PC-3 (cell line): Measurements from ENCODE around the gene WLS. TPM values are rescaled to one million over a fixed set of nuclear protein-coding genes. Genes with fewer than 3 reads are reported as not detected.

Source experiments
- ATAC-seq: fragments of 200-7000 bp; cut with Tn5 transposase; 2 replicates; pipeline ENCODE4 v1.9.1; 2020; ENCODE audit warnings: mild to moderate bottlenecking, moderate library complexity
- BruUV-seq: library from RNA; stranded (reverse); fragments of 400-500 nt; replicated peaks from 2 replicates; lab custom pipeline; 2021; lab: Mats Ljungman, UMichigan
- CTCF ChIA-PET: fragments of 300-600 bp; sonication (Branson Sonifier 250); formaldehyde crosslinking; loops from one replicate; lab custom pipeline; 2022; ENCODE audit warnings: antibody characterized with exemption; lab: Charles Lee
- POLR2A ChIA-PET: fragments of 300-600 bp; sonication (Branson Sonifier 250); formaldehyde crosslinking; loops from one replicate; lab custom pipeline; 2022; ENCODE audit warnings: antibody characterized with exemption; ENCODE audit not compliant: unreplicated experiment; lab: Charles Lee
- DNase-seq: peaks from one replicate; pipeline ENCODE4 v3.0.0-alpha.2; 2015
- H2AFZ ChIP-seq: fragments of 300-600 bp; sonication (generic); 2 replicates; pipeline ENCODE4 v1.6.0; 2016; ENCODE audit warnings: antibody characterized with exemption, low read length
- H3F3A ChIP-seq: fragments of 300-600 bp; sonication (generic); one replicate; pipeline ENCODE4 v1.6.0; 2017; ENCODE audit warnings: antibody characterized with exemption, low read length, control low read depth, mild to moderate bottlenecking; ENCODE audit not compliant: unreplicated experiment
- H3K27ac ChIP-seq: fragments of 300-600 bp; sonication (generic); 2 replicates; pipeline ENCODE4 v1.5.1; 2016; ENCODE audit warnings: mild to moderate bottlenecking, low read length
- H3K27me3 ChIP-seq: fragments of 300-600 bp; sonication (generic); 2 replicates; pipeline ENCODE4 v1.6.1; 2016; ENCODE audit warnings: low read length, mixed read lengths
- H3K36me3 ChIP-seq: fragments of 300-600 bp; sonication (generic); 2 replicates; pipeline ENCODE4 v1.6.1; 2016; ENCODE audit warnings: low read depth, mixed run types, low read length, mixed read lengths
- H3K4me1 ChIP-seq: fragments of 300-600 bp; sonication (generic); 2 replicates; pipeline ENCODE4 v1.5.1; 2016; ENCODE audit warnings: low read length; ENCODE audit not compliant: insufficient read depth
- H3K4me2 ChIP-seq: fragments of 300-600 bp; sonication (generic); 2 replicates; pipeline ENCODE4 v1.6.0; 2016; ENCODE audit warnings: low read length
- H3K4me3 ChIP-seq: fragments of 300-600 bp; sonication (generic); 2 replicates; pipeline ENCODE4 v1.5.1; 2016; ENCODE audit warnings: mild to moderate bottlenecking, low read length, mixed read lengths
- H3K79me2 ChIP-seq: fragments of 300-600 bp; sonication (generic); 2 replicates; pipeline ENCODE4 v1.6.1; 2017; ENCODE audit warnings: low read length, mixed read lengths
- H3K9ac ChIP-seq: fragments of 300-600 bp; sonication (generic); 2 replicates; pipeline ENCODE4 v1.6.0; 2016; ENCODE audit warnings: mild to moderate bottlenecking, low read length
- H3K9me2 ChIP-seq: fragments of 300-600 bp; sonication (generic); replicated peaks from 2 replicates; pipeline ENCODE4 v1.6.1; 2016; ENCODE audit warnings: mixed run types, low read length, mixed read lengths
- H3K9me3 ChIP-seq: fragments of 300-600 bp; sonication (generic); 2 replicates; pipeline ENCODE4 v1.6.1; 2016; ENCODE audit warnings: low read length, mixed read lengths
- H4K20me1 ChIP-seq: fragments of 300-600 bp; sonication (generic); 2 replicates; pipeline ENCODE4 v1.6.1; 2016; ENCODE audit warnings: low read length, mixed read lengths
- EZH2 ChIP-seq: fragments of 300-600 bp; sonication (generic); IDR thresholded peaks from one replicate; pipeline ENCODE4 v1.6.1; 2017; ENCODE audit warnings: antibody characterized with exemption, mild to moderate bottlenecking, low read length; ENCODE audit not compliant: unreplicated experiment
- EZH2phosphoT487 ChIP-seq: fragments of 300-600 bp; sonication (generic); IDR thresholded peaks from 2 replicates; pipeline ENCODE4 v1.6.1; 2018; ENCODE audit warnings: mild to moderate bottlenecking, antibody characterized with exemption, low read length, borderline replicate concordance
- intact Hi-C: fragments of 100-400 bp; cut with micrococcal nuclease; formaldehyde crosslinking; loops from 2 replicates; pipeline ENCODE4 v1.9.0; 2023
- total RNA-seq: library from RNA; depleted of rRNA; stranded (reverse); fragments of >200 nt; gene quantifications from 2 replicates; pipeline ENCODE4 v1.2.3, GENCODE V29; 2014
- TF ChIP-seq, protein P1 (sequence below): fragments of 300-600 bp; sonication (generic); conservative IDR thresholded peaks from 2 replicates; pipeline ENCODE4 v1.5.1; 2017; ENCODE audit warnings: antibody characterized with exemption, low read depth, mild to moderate bottlenecking, low read length

Gene WLS
- total RNA-seq, 1 experiment from 2014 or later = 19.1 TPM

DNA sequence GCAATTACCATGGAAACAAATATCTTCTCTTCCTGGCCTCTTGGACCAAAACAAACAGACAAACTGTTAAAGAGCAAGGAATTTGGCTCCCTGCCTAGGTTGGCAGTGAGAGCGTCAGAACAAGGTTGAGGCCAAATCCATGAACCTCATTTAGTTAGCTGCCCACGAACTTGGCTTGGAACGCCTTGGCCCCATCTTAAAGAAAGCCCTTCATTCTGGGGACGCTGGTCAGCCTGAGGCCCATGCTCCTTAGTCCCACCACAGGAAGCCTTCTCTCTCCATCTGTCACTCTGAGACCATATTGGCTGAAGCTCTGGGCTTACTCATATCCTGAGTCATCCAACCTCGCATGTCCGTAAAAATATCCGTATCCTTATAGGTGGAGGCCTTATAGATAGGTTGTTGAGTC lies 119.5 kb downstream of the WLS start:
- no TSS peak for BruUV-seq
- Histone ChIP-seq H3K9me3 (no peaks in the 10 kb centered on the region), H3K79me2 (no peaks in the 10 kb centered on the region), H3K4me3 (no peak overlapping the region), H3K4me1 (peaks cover 29% of the 10 kb centered on the region), H3K9ac (no peak overlapping the region), H3K27ac (peak overlapping the region; percentile 48), H3K9me2 (no peaks in the 10 kb centered on the region), H3F3A (peaks cover 3% of the 10 kb centered on the region), H3K4me2 (no peak overlapping the region), H3K36me3 (no peaks in the 10 kb centered on the region), H2AFZ (no peak overlapping the region), H4K20me1 (no peaks in the 10 kb centered on the region), H3K27me3 (no peaks in the 10 kb centered on the region)
- TF ChIP-seq, protein P1, sequence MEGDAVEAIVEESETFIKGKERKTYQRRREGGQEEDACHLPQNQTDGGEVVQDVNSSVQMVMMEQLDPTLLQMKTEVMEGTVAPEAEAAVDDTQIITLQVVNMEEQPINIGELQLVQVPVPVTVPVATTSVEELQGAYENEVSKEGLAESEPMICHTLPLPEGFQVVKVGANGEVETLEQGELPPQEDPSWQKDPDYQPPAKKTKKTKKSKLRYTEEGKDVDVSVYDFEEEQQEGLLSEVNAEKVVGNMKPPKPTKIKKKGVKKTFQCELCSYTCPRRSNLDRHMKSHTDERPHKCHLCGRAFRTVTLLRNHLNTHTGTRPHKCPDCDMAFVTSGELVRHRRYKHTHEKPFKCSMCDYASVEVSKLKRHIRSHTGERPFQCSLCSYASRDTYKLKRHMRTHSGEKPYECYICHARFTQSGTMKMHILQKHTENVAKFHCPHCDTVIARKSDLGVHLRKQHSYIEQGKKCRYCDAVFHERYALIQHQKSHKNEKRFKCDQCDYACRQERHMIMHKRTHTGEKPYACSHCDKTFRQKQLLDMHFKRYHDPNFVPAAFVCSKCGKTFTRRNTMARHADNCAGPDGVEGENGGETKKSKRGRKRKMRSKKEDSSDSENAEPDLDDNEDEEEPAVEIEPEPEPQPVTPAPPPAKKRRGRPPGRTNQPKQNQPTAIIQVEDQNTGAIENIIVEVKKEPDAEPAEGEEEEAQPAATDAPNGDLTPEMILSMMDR = no peak
- TF ChIP-seq EZH2phosphoT487 = no peak
- TF ChIP-seq EZH2 = no peak
- peak; percentile 95 for DNase-seq
- ChIA-PET CTCF (interaction anchor here (0.8 to 1.5 kb wide), 3 partner anchors 102 to 271 kb away, joined by 3 to 4 read pairs (median 3); no protein-coding TSS in a partner anchor), POLR2A (no interaction called here)
- intact Hi-C loops = loop anchor here (1.0 to 10.0 kb wide), 4 partner anchors 230 to 581 kb away; no protein-coding TSS in a partner anchor
- peak; percentile 86 for ATAC-seq

DNA sequence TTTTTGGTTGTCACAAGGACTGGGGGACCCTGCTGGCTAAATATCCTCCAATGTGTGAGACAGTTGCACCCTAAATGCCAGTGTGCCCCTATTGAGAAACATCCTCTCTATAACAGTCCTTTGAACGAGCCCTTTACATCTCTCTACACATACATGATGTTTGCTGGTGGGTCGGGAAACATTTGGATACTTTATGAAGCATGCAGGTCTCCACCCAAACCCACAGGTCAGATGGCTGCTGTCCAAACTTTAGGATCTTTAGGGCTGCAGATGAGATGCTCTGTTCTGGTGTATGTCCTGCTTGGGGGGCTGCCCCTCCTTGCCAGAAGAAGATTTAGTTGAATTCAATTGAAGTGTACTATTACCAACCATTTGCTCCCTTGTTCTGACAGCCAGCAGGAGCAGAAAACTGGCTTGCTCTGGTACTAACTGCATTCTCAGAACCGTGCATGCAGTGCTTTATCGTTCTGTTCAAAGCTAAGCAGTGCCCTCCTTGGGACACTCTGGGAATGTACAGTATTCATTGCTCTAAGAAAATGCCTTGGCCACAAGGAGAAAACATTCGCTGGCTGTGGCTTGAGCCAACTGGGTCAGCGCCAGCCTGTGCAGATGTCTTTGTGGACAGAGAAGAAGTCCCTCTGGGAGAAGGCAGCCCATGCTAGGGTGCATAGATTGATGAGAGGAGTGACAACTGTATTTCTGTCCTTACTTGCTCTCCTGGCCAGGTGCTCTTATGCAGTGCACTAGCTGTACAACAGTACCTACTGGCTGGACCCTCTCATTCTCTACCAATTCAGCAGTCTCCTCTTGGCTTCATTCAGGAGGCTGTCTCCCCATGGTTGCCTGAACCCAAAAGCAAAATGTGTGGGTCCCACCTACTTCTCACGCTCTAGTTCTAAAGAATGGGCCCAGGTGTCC lies 120.5 kb downstream of the WLS start:
- Histone ChIP-seq H3K27ac (no peak overlapping the region), H3K9ac (no peak overlapping the region), H3K4me3 (no peak overlapping the region), H3K36me3 (no peaks in the 10 kb centered on the region), H3F3A (peaks cover 3% of the 10 kb centered on the region), H3K9me2 (no peaks in the 10 kb centered on the region), H4K20me1 (no peaks in the 10 kb centered on the region), H3K4me2 (no peak overlapping the region), H3K27me3 (no peaks in the 10 kb centered on the region), H3K79me2 (no peaks in the 10 kb centered on the region), H2AFZ (peak overlapping the region; percentile 36), H3K4me1 (peaks cover 29% of the 10 kb centered on the region), H3K9me3 (no peaks in the 10 kb centered on the region)
- no peak for TF ChIP-seq EZH2phosphoT487
- TF ChIP-seq, protein P1 = peak; percentile 88
- TF ChIP-seq EZH2 = no peak
- no TSS peak for BruUV-seq
- ATAC-seq (peak; percentile 72), DNase-seq (peak; percentile 79)
- ChIA-PET POLR2A (interaction anchor here (0.6 kb wide), 1 partner anchor 262 kb away, joined by 7 read pairs; no protein-coding TSS in a partner anchor), CTCF (interaction anchor here (1.5 kb wide), 1 partner anchor 101 kb away, joined by 4 read pairs; no protein-coding TSS in a partner anchor)
- intact Hi-C loops = loop anchor here (1.0 to 10.0 kb wide), 5 partner anchors 101 to 579 kb away; no protein-coding TSS in a partner anchor
